HUDEP-2 (cell line): ENCODE measurements around the gene TSEN54.
A peak's percentile ranks its signal among the peaks of the same experiment; 100 is the strongest.

Experiments
- DNase-seq, 76 experiments: peaks; one replicate each; lab custom pipeline; 2025; ENCODE audit not compliant: unreplicated experiment in 76 of 76; lab: John Stamatoyannopoulos, UW

The TSEN54 gene

DNA sequence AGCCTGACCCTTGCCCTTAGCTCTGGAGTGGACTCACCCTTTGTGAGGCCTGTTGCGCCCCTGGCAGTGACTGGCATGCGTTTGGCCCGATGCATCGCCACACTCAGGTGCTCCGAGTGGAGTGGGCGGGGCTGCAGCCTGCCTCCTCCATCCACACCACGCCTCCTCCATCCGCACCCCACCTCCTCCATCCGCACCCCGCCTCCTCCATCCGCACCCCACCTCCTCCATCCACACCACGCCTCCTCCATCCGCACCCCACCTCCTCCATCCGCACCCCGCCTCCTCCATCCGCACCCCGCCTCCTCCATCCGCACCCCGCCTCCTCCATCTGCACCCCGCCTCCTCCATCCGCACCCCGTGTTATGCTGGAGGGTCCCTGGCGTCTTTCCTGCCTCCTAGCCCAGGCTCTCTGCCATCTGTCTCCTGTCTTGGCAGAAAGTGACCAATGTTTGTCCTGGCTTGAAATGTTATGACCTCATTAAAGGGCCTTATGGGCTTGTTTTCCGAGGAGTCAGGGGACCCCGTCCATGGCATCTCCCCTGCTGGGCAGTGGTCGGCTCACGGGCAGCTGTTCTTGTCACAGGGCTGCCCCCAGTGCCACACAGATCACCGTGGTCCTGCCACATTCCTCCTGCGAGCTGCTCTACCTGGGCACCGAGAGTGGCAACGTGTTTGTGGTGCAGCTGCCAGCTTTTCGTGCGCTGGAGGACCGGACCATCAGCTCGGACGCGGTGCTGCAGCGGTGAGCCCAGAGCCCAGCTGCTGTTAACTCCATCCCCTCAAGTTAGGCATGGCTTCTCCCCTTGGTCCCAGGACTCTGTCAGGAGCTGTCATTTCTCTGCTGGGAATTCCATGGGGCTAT is 42.6 kb downstream of the TSEN54 start:
- DNase-seq, result no peak

DNA sequence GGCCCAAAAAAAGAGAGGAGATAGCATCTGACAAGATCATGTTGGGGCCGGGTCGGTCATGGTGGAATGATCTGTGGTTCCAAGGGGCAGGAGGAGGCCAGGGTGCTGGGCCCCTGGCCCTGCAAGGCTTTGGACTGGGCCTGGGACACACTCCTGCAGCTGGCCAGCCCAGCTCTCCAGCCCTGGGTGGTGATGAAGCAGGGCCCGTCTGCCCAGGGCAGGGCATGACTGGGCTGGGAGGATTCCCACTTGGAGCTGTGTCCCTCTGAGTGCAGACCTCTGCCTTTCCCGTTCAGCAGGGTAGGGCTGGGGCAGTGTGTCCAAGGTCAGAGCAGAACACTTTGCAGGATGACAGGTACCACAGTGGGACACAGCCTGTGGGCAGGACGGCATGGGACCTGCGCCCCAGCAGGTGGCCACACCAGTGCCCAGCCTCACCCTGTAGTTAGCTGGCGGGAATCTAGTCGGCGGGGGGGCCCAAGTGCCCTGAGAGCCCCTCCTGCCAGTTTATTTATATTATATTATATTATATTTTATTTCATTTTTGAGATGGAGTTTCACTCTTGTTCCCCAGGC is 43.7 kb downstream of the TSEN54 start:
- no peak for DNase-seq

DNA sequence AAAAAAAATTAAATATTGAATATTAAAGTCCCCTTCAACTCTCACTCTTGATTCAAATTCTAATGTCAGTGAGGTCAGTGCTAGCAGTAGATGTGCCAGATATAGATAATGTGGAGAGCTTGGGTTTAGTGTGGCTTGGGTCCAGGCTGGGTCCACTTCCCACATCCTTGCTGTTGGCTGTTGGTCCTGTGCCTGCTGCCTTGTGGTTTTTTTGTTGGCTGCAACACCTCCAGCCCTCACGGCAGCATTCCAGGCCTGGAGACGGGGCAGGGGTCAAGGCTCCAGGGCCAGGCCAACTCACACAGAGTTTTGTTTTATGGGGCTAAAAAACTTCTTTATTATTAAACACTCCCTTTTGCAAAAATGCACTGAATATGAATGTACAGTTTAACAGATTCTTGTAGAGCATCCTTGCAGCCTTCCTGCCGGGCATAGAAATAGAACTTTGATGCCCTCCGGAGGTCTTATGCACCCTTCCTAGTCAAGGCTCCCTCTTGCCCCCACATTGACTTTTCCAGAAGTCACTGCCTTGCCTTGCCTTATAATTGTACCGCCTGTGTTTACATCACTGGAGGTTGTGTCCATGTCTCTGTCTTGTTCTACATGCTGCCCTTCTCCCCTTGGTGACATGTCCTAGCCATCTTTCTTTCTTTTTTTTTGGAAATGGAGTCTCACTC is 45.7 kb downstream of the TSEN54 start:
- DNase-seq, result no peak

DNA sequence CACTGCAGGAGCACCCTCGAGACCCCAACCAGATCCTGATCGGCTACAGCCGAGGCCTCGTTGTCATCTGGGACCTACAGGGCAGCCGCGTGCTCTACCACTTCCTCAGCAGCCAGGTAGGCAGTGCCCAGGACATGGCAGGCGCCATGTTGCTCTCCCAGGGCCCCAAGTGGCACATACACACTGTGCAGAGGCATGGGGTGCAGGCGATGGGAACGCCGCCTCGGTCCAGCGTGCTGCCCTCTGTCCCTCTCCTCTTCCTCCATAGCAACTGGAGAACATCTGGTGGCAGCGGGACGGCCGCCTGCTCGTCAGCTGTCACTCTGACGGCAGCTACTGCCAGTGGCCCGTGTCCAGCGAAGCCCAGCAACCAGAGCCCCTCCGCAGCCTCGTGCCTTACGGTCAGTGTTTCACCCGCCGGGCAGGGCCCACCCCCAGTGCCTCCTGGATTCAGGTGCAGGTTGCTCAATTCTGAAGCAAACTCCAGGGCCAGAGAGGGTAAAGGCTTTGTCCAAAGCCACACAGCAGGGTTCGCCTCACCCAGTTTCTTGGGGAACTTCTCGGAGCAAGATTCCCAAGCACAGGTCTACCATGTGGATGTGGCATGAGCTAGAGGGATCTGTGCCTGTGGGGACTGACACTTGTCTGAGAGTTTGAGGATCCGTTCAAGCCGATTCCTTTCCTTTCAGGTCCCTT is 46.9 kb downstream of the TSEN54 start:
- DNase-seq, result no peak

DNA sequence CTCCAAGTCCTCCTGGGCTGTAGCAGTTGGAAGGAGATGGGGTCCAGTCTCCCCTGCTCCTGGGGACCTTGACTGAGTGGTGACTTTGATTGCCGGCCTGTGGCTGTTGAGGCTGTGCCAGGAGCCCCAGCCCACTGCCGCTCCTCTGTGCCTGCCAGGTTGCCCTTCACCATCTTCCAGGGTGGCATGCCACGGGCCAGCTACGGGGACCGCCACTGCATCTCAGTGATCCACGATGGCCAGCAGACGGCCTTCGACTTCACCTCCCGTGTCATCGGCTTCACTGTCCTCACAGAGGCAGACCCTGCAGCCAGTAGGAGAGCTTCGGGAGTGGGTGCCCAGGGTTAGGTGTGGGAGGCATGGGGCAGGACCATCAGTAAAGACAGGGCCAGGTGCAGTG is 47.9 kb downstream of the TSEN54 start:
- DNase-seq, result no peak

DNA sequence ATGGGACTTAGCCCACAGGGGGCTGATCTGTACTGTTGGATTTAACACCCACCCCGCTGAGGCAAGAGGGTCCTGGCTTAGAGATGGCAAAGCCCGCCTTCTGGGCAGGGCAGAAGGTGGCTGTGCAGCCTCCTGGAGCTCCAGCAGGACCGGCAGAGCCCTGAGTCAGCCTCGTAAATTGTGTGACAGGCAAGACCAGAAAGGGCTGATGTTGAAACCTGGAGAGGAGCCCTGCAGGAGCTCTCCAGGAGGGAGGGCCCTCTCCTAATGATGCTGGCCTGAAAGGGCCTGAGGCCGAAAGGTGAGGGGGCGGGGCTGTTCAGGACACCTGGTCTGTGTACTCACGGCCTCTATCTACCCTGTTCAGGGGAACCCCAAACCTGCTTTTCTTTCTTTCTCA is 48.7 kb downstream of the TSEN54 start:
- no peak for DNase-seq

DNA sequence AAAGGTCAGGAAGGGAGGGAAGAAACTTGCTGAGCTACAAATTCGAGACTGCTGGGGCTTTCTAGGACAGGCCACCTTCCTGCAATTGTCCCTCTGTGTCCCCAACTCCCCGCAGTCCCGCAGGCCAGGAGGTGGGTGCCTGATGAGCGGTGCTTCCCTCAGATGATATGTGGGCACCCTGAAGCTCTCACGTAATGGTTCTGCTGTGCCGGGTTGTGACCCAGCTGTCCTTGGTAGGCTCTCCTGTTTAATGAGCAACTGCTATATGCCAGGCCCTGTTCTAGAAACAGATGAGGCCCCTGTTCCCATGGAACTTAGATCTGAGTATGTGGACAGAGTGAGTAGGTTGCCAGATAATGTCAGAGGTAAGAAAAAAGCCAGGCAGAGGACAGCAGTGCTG is 49.3 kb downstream of the TSEN54 start:
- DNase-seq, result no peak

DNA sequence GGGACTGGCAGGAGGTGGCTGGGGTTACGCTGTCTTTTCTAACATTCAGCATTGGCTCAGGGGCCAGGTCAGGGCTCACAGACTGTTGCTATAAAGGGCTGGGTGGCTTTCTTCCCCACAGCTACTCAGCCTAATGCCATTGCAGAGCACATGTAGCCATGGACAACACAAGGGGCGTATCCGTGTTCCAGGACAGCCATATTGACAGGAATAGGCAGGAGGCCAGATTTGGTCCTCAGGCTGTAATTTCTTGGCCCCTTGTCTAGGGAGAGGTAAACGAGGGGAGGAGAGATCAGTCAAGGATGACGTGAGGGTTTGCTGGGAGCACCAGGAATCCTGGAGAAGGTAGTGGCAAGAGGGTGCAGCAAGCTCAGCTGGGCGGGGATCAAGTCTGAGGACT is 50.1 kb downstream of the TSEN54 start:
- no peak for DNase-seq

DNA sequence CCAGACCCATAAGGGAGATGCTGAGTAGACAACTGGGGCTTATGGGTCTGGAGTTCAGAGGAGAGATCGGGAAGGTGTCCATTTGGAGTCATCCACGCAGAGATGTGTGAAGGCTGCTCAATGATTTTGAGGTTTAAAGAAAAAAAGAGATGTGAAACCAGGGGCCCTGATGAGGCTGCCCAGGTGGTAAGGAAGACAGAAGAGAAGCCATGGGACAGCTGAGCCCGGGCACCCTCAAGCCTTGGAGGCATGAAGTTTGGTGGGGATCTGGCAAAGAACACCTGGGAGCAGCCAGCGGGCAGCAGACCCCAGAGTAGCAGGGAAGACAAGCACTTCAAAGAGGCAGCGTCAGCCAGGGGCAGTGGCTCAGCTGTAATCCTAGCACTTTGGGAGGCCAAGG is 50.5 kb downstream of the TSEN54 start:
- DNase-seq, result no peak

DNA sequence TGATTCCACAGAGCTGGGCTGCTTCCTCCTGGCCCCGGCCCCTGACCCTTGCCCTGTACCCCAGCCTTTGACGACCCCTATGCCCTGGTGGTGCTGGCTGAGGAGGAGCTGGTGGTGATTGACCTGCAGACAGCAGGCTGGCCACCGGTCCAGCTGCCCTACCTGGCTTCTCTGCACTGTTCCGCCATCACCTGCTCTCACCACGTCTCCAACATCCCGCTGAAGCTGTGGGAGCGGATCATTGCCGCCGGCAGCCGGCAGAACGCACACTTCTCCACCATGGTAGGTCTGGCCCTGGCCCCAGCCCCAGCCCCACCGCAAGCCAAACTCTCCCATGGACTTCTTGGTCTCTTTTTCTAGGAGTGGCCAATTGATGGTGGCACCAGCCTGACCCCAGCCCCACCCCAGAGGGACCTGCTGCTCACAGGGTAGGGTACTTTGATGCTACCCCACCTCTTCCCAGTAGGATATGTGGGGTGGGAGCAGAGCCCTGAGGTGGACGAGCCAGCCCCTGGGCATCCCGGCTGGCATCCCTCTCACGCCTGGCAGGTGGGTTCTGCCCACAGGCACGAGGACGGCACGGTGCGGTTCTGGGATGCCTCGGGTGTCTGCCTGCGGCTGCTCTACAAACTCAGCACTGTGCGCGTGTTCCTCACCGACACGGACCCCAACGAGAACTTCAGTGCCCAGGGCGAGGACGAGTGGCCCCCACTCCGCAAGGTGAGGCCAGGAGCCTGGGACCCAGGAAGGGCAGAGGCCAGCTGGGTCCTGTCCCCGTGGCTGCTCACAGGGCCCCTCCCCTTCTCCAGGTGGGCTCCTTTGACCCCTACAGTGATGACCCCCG is 52.3 kb downstream of the TSEN54 start:
- no peak for DNase-seq

DNA sequence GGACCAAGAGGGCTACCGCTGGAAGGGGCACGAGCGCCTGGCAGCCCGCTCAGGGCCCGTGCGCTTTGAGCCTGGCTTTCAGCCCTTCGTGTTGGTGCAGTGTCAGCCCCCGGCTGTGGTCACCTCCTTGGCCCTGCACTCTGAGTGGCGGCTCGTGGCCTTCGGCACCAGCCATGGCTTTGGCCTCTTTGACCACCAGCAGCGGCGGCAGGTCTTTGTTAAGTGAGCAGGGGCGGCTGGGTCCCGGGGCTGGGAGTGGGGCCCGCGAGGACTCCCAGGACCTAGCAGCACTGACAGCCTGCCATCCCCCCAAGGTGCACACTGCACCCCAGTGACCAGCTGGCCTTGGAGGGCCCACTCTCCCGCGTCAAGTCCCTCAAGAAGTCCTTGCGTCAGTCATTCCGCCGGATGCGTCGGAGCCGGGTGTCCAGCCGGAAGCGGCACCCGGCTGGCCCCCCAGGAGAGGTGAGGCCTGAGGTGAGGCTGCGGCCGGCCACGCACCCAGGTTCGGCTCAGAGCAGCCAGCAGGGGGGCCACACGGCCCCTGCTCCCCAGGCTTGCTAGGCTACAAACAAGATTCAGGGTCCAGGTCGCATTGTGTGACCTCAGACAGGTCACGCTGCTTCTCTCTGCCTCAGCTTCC is 53.8 kb downstream of the TSEN54 start:
- no peak for DNase-seq

DNA sequence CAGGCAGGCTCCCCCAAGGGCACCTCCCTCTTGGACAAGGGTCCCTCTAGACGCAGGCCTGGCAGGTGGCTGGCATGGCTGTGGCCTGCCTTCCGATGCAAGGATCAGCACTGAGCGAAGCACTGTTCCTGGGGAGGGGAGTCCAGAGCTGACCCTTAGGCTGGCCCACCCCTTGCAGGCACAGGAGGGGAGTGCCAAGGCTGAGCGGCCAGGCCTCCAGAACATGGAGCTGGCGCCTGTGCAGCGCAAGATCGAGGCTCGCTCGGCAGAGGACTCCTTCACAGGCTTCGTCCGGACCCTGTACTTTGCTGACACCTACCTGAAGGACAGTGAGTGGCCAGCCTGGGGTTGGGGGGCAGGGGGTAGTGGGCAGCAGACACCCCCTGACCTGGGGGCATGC is 54.4 kb downstream of the TSEN54 start:
- no peak for DNase-seq

DNA sequence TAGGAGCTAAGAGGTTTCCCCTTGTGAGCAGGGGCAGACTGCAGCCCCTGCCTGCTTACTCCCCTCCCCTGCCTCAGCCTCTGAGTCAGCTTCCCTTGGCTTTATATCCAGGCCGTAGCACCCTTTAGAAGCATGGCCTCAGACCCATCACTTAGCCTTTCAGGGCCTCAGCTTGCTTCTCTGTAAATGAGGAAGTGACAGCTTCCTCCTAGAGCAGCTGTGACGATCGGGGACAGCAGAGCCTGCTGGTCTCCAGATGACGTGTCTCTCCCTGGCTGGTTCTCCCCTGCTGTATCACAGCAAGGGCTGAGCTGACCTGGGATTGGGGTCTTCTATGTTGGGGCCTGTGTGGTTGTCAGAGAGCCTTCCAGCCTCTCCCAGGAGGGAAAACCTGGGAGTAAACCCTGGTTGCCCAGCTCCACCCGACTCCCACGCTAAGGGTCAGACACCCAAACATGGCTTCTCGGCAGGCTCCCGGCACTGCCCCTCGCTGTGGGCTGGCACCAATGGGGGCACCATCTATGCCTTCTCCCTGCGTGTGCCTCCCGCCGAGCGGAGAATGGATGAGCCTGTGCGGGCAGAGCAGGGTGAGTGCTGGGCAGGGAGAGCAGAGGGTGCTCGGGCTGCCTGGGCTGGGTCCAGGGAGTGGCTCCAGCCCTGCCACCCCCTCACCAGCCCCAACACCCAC is 55.0 kb downstream of the TSEN54 start:
- peak in 31 of 76 experiments; percentile 6 to 54 (median 25) for DNase-seq

DNA sequence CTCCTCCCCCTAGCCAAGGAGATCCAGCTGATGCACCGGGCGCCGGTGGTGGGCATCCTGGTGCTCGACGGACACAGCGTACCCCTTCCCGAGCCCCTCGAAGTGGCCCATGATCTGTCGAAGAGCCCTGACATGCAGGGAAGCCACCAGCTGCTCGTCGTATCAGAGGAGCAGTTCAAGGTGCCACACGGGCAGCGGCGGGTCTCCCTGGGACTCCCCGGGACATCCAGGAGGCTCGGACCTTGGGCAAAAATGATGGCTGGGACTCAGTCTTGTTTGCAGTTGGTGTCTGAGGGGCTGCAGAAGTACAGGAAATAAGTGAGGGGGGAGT is 55.5 kb downstream of the TSEN54 start:
- no peak for DNase-seq

DNA sequence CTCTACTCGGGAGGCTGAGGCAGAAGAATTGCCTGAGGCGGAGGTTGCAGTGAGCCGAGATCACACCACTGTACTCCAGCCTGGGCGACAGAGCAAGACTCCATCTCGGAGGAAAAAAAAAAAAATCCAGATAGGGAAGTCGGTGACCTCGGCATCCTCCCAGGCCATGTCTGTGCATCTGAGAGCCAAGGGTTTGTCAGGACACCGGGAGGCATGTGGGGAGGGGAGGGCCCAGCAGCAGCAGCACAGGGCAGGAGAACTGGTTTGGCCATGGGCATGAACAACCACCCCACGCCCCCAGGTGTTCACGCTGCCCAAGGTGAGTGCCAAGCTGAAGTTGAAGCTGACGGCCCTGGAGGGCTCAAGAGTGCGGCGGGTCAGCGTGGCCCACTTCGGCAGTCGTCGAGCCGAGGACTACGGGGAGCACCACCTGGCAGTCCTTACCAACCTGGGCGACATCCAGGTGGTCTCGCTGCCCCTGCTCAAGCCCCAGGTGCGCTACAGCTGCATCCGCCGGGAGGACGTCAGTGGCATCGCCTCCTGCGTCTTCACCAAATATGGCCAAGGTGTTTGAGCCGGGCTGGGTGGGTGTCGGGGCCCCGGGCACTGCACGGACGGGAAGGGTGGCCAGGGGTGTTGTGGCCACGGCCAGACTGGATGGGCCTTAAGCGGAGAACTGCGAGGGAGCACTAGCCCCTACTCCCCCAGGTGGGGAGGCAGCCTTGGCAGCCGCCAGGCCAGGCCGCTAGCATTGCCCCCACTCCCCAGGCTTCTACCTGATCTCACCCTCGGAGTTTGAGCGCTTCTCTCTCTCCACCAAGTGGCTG is 56.6 kb downstream of the TSEN54 start:
- no peak for DNase-seq

DNA sequence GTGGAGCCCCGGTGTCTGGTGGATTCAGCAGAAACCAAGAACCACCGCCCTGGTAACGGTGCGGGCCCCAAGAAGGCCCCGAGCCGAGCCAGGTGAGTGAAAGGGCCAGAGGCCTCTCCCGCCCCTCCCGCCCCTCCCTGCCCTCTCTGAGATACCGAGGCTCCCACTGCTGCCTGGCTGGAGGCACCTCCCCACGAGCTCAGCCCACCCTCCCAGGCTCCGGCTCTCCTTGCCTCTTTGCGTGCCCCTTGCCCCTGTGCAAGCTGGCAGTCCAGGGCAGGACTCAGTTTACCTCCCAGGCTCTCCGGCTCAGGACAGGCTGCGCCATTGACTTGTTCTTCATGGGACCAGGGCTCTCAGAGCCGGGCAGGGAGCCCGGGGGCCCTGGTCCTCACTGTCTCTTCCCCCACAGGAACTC is 57.2 kb downstream of the TSEN54 start:
- DNase-seq, result no peak

DNA sequence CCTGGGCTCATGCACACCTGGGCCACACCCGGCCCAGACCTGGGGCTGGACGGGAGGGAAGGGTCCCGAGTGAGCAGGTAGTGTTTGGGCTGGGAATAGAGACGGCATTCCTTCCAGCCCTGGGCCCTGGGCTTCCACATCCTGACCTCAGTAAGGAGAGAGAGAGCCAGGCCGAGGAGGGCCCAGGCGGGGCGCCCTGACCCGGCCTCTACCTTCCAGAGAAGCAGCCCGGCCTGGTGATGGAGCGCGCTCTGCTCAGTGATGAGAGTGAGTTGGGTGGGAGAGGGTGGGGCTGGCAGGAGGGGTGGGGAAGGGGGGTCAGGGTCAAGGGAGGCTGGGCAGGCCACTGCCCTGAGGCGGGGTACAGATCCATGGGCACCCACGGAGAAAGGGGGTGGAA is 57.7 kb downstream of the TSEN54 start:
- DNase-seq, result no peak
